ENCODE data around the gene LARGE1. TPM values are rescaled to one million over a fixed set of nuclear protein-coding genes. Genes with fewer than 3 reads are reported as not detected.

Gene LARGE1
- total RNA-seq, 3 donors from 2014 or later, result 23.6 to 27.8 (median 26.1) TPM

DNA sequence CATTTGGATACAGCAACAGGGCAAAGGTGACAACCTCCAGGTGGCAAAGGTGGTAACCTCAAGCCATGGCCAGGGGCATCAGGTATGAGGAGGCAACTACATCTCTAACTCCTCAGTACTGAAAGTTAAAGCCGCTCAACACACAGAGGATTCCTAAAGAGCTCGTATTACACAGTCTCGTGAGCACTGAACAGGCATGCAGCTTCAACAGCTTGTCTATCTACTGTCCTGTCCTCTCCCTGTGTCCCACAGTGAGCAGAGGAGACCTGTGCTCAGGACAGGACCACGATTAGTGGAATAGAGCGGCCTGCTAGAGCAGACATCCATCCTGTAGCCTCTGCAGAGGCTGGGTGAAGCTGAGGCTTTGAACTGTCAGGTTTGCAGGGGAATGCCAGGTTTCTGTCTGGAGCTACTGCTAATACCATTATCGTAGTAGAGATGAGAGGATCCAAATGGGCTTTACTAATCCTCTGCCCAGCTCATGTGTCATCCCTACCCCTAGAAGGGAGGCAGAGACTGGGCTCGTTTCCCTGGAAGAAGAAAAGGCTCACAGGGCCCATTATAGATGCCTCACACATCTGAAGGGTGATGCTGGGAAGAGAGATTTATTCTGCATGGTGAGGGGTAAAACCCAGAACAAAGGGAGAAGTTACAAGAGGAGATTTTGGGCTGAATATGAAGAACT lies 415.2 kb downstream of the LARGE1 start:
- DNase-seq (ENCODE audit: low spot score in 2 of 2), result no peak
- no peak for TF ChIP-seq POLR2A (IDR thresholded peaks at IDR 0.05)
- TF ChIP-seq CTCF (IDR thresholded peaks at IDR 0.05), result no peak
- H3K36me3 ChIP-seq, result no peaks in the 10 kb centered on the region
- H3K27me3 ChIP-seq, result no peaks in the 10 kb centered on the region
- intact Hi-C loops (cut with DNase I; ENCODE audit: low total_unique reads), result no loop called here
- no peaks in the 10 kb centered on the region for H3K9me3 ChIP-seq
- no peaks in the 10 kb centered on the region for H3K4me1 ChIP-seq
- no peak overlapping the region for H3K4me3 ChIP-seq
- H3K27ac ChIP-seq, result no peak overlapping the region

- DNase-seq (ENCODE audit: low spot score in 2 of 2), result no peak
- Histone ChIP-seq H3K4me1 (no peaks in the 10 kb centered on the region), H3K9me3 (no peaks in the 10 kb centered on the region), H3K27ac (no peak overlapping the region), H3K4me3 (no peak overlapping the region), H3K27me3 (no peaks in the 10 kb centered on the region), H3K36me3 (no peaks in the 10 kb centered on the region)
- TF ChIP-seq POLR2AphosphoS5 (IDR thresholded peaks at IDR 0.05), result no peak
- no peak for TF ChIP-seq CTCF (IDR thresholded peaks at IDR 0.05)
- TF ChIP-seq POLR2A (IDR thresholded peaks at IDR 0.05), result no peak
- intact Hi-C loops (cut with DNase I; ENCODE audit: low total_unique reads), result no loop called here
These were observed 424.2 kb downstream of the LARGE1 start for GRCh38 chr22:33496112-33496511.

DNA sequence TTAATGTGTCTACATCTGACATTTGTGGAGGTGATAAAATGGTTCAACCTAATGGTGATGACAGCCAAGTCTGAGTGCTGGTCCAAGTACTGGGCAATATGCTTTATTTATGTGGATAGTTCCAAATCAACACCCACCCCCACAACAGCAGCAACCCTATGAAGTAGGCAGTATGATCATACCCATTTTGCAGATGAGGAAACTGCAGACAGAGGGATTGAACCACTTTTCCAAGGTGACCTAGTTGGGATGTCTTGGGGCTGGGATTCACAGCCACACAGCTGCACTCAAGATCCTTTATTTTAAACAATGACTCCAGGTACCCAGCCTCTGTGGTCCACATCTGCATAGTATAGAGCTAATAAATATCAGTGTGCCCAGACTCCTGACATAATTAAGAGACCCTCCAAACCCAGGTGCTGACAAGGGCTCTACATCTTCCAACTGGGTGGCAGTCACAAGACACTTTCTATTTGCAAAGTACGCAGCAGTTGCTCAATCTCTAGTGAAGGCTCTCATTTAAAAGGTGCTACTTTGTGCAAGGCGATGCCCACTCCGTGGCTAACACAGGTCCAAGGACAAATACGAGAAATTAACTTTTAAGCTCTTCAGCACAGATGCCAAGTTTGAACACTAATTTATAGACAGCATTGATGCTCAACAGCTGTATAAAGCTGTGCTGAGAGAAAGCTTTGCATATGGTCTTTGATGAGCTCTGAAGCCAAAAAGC lies 426.6 kb downstream of the LARGE1 start:
- Histone ChIP-seq H3K4me3 (no peak overlapping the region), H3K27me3 (no peaks in the 10 kb centered on the region), H3K27ac (no peak overlapping the region), H3K9me3 (no peaks in the 10 kb centered on the region), H3K36me3 (no peaks in the 10 kb centered on the region), H3K4me1 (no peaks in the 10 kb centered on the region)
- TF ChIP-seq POLR2A (IDR thresholded peaks at IDR 0.05), result no peak
- TF ChIP-seq POLR2AphosphoS5 (IDR thresholded peaks at IDR 0.05), result no peak
- no peak for TF ChIP-seq CTCF (IDR thresholded peaks at IDR 0.05)
- intact Hi-C loops (cut with DNase I; ENCODE audit: low total_unique reads), result no loop called here
- no peak for DNase-seq (ENCODE audit: low spot score in 2 of 2)

GRCh38 chr22:33492210-33492651 lies 428.0 kb downstream of the LARGE1 start:
- no peak overlapping the region for H3K4me3 ChIP-seq
- H3K27me3 ChIP-seq, result no peaks in the 10 kb centered on the region
- TF ChIP-seq CTCF (IDR thresholded peaks at IDR 0.05) (no peak), POLR2A (IDR thresholded peaks at IDR 0.05) (no peak), POLR2AphosphoS5 (IDR thresholded peaks at IDR 0.05) (no peak)
- no peaks in the 10 kb centered on the region for H3K9me3 ChIP-seq
- DNase-seq (ENCODE audit: low spot score in 2 of 2), result no peak
- no peaks in the 10 kb centered on the region for H3K4me1 ChIP-seq
- intact Hi-C loops (cut with DNase I; ENCODE audit: low total_unique reads), result no loop called here
- no peaks in the 10 kb centered on the region for H3K36me3 ChIP-seq
- H3K27ac ChIP-seq, result no peak overlapping the region

- no peaks in the 10 kb centered on the region for H3K9me3 ChIP-seq
- no peak overlapping the region for H3K4me3 ChIP-seq
- TF ChIP-seq POLR2A (IDR thresholded peaks at IDR 0.05) (no peak), POLR2AphosphoS5 (IDR thresholded peaks at IDR 0.05) (no peak), CTCF (IDR thresholded peaks at IDR 0.05) (no peak)
- intact Hi-C loops (cut with DNase I; ENCODE audit: low total_unique reads), result no loop called here
- no peak overlapping the region for H3K27ac ChIP-seq
- no peaks in the 10 kb centered on the region for H3K36me3 ChIP-seq
- DNase-seq (ENCODE audit: low spot score in 2 of 2), result no peak
- no peaks in the 10 kb centered on the region for H3K27me3 ChIP-seq
- no peaks in the 10 kb centered on the region for H3K4me1 ChIP-seq
These were observed 433.1 kb downstream of the LARGE1 start for GRCh38 chr22:33487041-33487716.
